Esophagus squamous epithelium (tissue), 5 donors: ENCODE measurements around the gene ZNF70. TPM values are rescaled to one million over a fixed set of nuclear protein-coding genes. Genes with fewer than 3 reads are reported as not detected.
A peak's percentile ranks its signal among the peaks of the same experiment; 100 is the strongest.

Experiments used
- DNase-seq: peaks from one replicate; lab custom pipeline; 2025; lab: John Stamatoyannopoulos, UW
- H3K27ac ChIP-seq, 4 donors: fragments of 200-600 bp; sonication (generic); one replicate each; pipeline ENCODE4 v1.5.1; 2016 to 2019; ENCODE audit warnings: mild to moderate bottlenecking in 1 of 4
- H3K27me3 ChIP-seq, 4 donors: fragments of 200-600 bp; sonication (generic); 1 replicate in 3 of 4; 2 replicates in 1 of 4; pipeline versions ENCODE4 v1.5.1 to v1.6.0; 2017 to 2021; ENCODE audit warnings: antibody characterized with exemption in 1 of 4
- H3K36me3 ChIP-seq, 3 donors: fragments of 200-600 bp; sonication (generic); one replicate each; pipeline ENCODE4 v1.5.1; 2016 to 2019
- H3K4me1 ChIP-seq, 3 donors: fragments of 200-600 bp; sonication (generic); one replicate each; pipeline ENCODE4 v1.5.1; 2017 to 2019
- H3K4me3 ChIP-seq, 4 donors: fragments of 200-600 bp; sonication (generic); 1 replicate in 3 of 4; 2 replicates in 1 of 4; pipeline ENCODE4 v1.5.1; 2016 to 2019; ENCODE audit warnings: mild to moderate bottlenecking in 2 of 4, moderate library complexity in 1 of 4
- H3K9me3 ChIP-seq, 3 donors: fragments of 200-600 bp; sonication (generic); one replicate each; pipeline ENCODE4 v1.5.1; 2016 to 2019
- CTCF ChIP-seq, 6 experiments: fragments of 450-650 bp in 4 of 6; fragments of 200-600 bp in 2 of 6; sonication (generic) in 2 of 6; IDR thresholded peaks; one replicate each; pipeline ENCODE4 v1.5.1; 2016 to 2019; ENCODE audit warnings: antibody characterized with exemption in 6 of 6, mild to moderate bottlenecking in 4 of 6, moderate library complexity in 4 of 6
- POLR2A ChIP-seq, 4 donors: fragments of 450-650 bp; IDR thresholded peaks; one replicate each; pipeline ENCODE4 v1.6.1; 2017; ENCODE audit warnings: antibody characterized with exemption in 4 of 4, mild to moderate bottlenecking in 4 of 4, moderate library complexity in 3 of 4
- WGBS, 2 donors: methylation state at CpG; one replicate each; pipeline ENCODE4 v1.1.5; 2018; 5-methylcytosine and 5-hydroxymethylcytosine counted together
- intact Hi-C: fragments of 100-400 bp; cut with DNase I; formaldehyde crosslinking; loops from one replicate; pipeline ENCODE4 v1.15.0; 2022
- total RNA-seq, 4 donors: library from RNA; depleted of rRNA; stranded (reverse); fragments of >200 nt; gene quantifications; one replicate each; pipeline ENCODE4 v1.1.0, GENCODE V29; 2016
- donor health status: DM: yes; HTN: yes; CAD: no.

The ZNF70 gene
- total RNA-seq, 4 donors from 2014 or later = 0.91 to 2.7 (median 1.1) TPM

- Histone ChIP-seq H3K9me3 (no peaks in the 10 kb centered on the region), H3K27ac (no peak overlapping the region), H3K36me3 (no peaks in the 10 kb centered on the region), H3K4me1 (peaks cover 11 to 39% (median 19%) of the 10 kb centered on the region in 3 donors), H3K27me3 (no peaks in the 10 kb centered on the region), H3K4me3 (no peak overlapping the region)
- DNase-seq = no peak
- TF ChIP-seq POLR2A (IDR thresholded peaks at IDR 0.05) = no peak
- no peak for TF ChIP-seq CTCF (IDR thresholded peaks at IDR 0.05)
- WGBS, 2 donors = 100% methylated on average over 1 of the region's 1 CpG; no CpG with 5 or more reads in 1 of the 2 donors
- intact Hi-C loops = no loop called here
Measured at GRCh38 chr22:23782703-23783102, 31.8 kb upstream of the ZNF70 start.

DNA sequence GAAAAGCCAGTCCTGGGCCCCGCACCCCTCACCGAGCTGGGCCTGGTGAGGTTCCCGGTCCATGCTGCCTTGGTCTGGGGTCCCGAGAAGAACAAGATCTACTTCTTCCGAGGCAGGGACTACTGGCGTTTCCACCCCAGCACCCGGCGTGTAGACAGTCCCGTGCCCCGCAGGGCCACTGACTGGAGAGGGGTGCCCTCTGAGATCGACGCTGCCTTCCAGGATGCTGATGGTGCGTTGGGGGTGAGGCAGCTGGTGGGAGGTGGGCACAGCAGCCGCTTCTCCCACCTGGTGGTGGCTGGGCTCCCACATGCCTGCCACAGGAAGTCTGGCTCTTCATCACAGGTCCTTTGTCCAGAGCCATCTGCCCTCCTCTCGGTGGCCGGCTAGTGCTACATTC, 31.3 kb upstream of the ZNF70 start:
- no peaks in the 10 kb centered on the region for H3K9me3 ChIP-seq
- H3K36me3 ChIP-seq = no peaks in the 10 kb centered on the region
- TF ChIP-seq POLR2A (IDR thresholded peaks at IDR 0.05) (no peak), CTCF (IDR thresholded peaks at IDR 0.05) (no peak)
- H3K4me3 ChIP-seq = no peak overlapping the region
- H3K27me3 ChIP-seq = no peaks in the 10 kb centered on the region
- intact Hi-C loops = no loop called here
- no peak for DNase-seq
- 73 to 84% methylated on average over 3 to 7 of the region's 16 CpGs for WGBS, 2 donors
- no peak overlapping the region for H3K27ac ChIP-seq
- peaks cover 11 to 37% (median 19%) of the 10 kb centered on the region in 3 donors for H3K4me1 ChIP-seq

- Histone ChIP-seq H3K36me3 (no peaks in the 10 kb centered on the region), H3K4me1 (peaks cover 11 to 36% (median 19%) of the 10 kb centered on the region in 3 donors), H3K27me3 (no peaks in the 10 kb centered on the region), H3K27ac (peak overlapping the region in 1 of 4 donors; percentile 33), H3K4me3 (no peak overlapping the region), H3K9me3 (no peaks in the 10 kb centered on the region)
- WGBS, 2 donors = 46 to 49% methylated on average over 9 to 10 of the region's 14 CpGs
- DNase-seq = no peak
- intact Hi-C loops = no loop called here
- no peak for TF ChIP-seq CTCF (IDR thresholded peaks at IDR 0.05)
- TF ChIP-seq POLR2A (IDR thresholded peaks at IDR 0.05) = no peak
Measured at GRCh38 chr22:23781511-23782183, 30.7 kb upstream of the ZNF70 start.

DNA sequence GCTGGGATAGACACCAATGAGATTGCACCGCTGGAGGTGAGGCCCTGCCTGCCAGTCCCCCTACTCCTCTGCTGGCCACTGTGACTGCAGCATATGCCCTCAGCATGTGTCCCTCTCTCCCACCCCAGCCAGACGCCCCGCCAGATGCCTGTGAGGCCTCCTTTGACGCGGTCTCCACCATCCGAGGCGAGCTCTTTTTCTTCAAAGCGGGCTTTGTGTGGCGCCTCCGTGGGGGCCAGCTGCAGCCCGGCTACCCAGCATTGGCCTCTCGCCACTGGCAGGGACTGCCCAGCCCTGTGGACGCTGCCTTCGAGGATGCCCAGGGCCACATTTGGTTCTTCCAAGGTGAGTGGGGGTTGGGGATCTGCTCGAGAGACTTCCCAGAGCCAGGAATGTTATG, 30.2 kb upstream of the ZNF70 start:
- H3K27ac ChIP-seq = peak overlapping the region in 1 of 4 donors; percentile 33

More for the DNA sequence above, 30.2 kb upstream of the ZNF70 start:
- TF ChIP-seq POLR2A (IDR thresholded peaks at IDR 0.05) = no peak
- TF ChIP-seq CTCF (IDR thresholded peaks at IDR 0.05) = no peak
- peaks cover 6 to 31% (median 13%) of the 10 kb centered on the region in 3 donors for H3K4me1 ChIP-seq
- intact Hi-C loops = no loop called here
- no peak for DNase-seq
- no peaks in the 10 kb centered on the region for H3K9me3 ChIP-seq
- no peaks in the 10 kb centered on the region for H3K36me3 ChIP-seq
- 86% methylated on average over 11 of the region's 15 CpGs; no CpG with 5 or more reads in 1 of the 2 donors for WGBS, 2 donors
- H3K27me3 ChIP-seq = no peaks in the 10 kb centered on the region
- H3K4me3 ChIP-seq = no peak overlapping the region
